HG02571 (cell line): ENCODE data around the gene MCM3AP.

Experiments
- ATAC-seq: cut with Tn5 transposase; IDR thresholded peaks from one replicate; pipeline ENCODE4 v1.9.1; 2021; ENCODE audit warnings: mild to moderate bottlenecking, moderate library complexity; ENCODE audit not compliant: unreplicated experiment

Gene MCM3AP

DNA sequence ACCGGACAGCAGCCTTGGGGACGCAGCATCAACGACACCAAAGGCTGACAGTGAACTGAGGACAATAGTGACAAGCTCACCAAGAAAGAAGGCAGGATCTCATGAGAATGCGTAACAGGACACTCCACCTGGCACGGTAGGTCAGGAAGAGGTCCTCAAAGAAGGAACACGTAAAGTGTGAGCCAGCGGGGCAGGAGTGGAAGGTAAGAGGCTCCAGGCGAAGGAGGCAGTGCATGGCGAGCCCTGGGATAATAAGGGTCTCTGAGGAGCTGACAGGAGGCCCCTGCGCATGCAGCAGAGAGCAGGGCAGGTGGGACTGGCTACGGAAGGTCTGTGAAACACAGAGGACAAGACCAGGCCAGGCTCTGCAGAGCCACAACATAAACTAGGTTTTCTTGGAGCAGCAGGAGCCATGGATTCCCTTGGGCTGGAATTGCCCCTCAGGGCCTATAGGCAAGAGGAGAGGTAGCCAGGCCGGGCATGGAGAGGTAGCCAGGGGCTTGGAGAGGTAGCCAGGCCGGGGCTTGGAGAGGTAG lies 65.1 kb downstream of the MCM3AP start:
- ATAC-seq = no peak

DNA sequence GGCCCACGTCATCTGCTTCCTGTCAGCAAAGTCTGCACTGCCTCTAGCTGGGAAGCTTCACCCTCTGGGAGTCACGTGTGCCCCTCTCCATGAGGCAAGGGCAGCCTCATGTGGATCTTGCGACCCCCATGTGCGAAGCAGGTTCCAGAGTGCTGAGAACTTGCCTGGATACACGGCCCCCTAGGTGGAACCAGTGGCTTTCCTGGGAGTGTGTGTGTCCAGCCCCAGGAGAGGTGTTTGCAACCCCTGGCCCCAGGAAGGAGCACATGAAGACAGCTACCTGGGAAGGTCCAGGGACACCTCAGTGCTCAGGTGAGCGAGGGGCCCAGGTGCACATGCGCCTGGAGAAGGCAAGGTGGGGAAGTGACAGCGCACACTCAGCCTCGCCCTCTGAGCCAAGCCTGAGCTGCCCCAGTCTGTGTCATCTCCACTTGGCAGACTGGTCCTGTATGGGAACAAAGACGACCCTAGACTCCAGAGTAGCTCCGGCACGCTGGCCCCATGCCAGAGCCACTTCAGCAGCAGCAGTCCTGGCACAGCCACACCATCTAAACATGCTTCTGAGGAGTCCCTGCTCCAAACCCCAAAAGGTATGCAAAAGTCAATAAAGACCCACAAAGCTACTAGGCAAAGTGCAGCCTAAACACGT lies 65.7 kb downstream of the MCM3AP start:
- no peak for ATAC-seq

GRCh38 chr21:46218906-46219590 lies 66.4 kb downstream of the MCM3AP start:
- no peak for ATAC-seq

DNA sequence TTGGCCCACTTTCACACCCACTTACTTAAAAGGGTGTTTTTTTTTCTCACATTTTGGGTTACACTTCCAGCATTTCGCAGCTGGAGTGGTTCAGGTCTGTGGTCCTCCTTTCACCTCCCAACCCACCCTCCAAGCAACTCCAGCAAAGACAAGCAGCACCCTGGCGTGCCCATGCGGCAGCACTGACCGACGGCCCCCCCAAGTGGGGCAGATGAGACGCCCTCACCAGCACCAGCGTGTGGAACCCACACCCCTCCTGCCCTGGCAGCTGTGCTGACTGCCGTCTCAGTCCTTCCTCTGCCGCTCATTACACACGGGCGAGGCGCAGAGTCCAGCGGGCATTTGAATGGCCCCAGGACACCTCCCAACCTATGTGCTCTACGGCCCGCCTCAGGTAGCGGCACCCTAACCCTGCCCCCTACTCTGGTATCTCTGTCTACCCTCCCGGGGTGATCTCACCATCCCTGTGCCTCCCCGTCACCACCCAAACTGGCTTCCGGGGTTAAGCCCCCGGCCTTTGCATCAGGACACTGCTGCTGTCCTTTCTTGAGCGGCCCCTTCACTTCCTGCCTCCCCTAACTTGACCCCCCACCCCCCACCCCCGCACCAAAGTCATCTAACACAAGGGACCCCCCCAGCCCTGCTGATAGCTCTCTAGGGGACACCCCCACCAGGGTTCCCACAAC lies 67.8 kb downstream of the MCM3AP start:
- no peak for ATAC-seq

DNA sequence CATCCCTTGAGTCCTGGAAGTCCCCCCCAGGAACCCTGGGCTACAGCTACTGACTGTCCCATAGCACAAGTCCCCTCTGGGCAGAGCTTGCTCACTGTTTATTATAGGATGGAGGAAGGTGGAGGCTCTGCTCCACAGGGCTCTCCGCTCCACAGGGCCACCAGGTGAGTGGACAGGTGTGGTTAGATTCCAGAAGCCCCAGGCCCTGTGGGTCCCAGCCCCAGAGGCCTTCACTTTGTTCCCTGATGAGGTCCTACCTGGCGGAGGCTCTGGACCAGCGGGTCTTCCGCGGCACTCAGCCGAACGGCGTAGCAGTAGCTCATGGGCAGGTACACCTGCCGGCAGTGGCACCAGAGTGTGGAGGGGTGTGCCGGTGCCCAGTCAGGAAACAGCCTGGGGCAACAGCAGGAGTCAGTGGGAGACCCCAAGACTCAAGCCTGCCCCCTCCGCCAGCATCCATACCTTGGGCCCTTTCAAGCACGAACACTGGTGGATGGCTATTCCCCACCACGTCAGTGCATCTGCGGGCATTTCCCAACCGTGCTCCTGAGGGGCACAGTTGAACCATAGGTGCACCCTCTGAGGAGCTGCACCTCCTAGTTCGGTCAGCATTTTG lies 69.2 kb downstream of the MCM3AP start:
- no peak for ATAC-seq

DNA sequence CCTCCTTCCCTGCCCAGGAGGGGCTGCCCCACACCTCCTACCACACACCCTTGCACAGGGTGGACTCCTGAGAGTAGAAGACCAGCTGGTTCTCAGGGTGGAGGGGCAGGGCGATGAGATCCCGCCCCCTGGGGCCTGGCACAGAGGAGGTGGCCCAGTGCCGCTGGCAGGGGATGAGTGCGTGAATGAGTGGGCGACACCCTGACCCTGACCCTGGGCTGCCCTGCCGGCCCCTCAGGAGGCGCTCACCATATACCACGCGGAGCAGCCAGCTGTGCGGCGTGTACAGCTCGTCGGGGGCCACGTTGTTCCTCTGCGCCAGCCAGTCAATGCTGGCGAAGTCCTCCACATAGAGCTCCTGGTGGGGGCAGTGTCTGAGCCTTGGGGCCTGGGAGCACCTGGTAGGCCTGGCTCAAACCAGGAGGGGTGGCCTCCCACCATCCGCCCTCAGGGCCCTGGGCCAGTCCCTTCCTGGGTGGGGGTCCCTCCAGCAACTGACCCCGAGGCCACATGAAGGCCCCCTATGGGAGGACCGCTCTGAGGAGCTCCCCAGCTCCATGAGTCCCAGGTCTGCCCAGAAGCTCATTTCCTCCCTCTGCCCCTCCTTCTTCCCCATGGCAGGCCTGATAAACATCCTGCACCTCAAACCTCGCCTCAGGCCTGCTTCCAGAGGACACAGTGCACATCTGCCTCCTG lies 69.8 kb downstream of the MCM3AP start:
- ATAC-seq = no peak

DNA sequence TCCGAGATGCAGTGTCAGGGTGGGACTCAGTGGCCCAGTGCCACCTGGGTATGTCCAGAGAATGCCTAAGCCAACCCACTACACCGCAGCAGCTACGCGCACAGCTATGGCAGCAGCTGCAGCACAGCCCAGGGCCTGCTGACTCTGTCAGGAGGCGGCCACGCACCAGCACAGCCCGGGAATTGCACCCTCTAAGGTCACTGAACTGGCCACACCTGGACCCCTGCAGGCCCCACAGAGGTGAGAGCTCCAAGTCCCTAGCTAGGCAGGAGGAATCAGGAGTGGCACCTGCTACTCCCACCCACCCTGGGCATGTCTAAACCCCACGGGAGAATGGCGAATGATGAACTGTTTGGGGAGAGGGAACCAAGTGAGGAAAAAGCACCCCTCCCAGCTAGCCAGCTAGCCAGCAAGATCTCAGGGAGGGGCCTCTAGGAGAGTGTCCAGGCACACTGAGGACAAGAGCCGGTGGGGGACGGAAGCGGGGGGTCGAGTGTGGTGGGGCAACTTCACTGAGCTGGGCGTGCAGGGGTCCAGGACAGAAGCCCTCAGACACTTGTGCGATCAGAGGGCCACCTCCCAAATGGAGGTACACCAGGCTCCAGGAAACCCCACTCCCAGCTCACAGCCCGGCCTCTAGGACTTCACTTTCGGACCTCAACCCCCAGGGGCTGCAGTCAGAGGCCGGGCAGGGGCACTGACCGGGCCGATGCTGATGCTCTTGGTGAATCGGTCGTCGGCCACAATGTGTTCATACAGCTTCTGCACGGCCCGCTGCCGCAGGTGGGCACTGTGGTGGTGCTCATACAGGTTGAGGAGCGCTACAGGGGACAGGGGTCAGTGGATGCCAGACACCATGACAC lies 70.7 kb downstream of the MCM3AP start:
- ATAC-seq = no peak

- ATAC-seq = no peak
These were observed 71.7 kb downstream of the MCM3AP start for GRCh38 chr21:46213620-46214286.

- ATAC-seq = no peak
These were observed 72.5 kb downstream of the MCM3AP start for GRCh38 chr21:46212721-46213484.

GRCh38 chr21:46211786-46212720 lies 73.4 kb downstream of the MCM3AP start:
- no peak for ATAC-seq

GRCh38 chr21:46211376-46211775 lies 74.0 kb downstream of the MCM3AP start:
- ATAC-seq = no peak

GRCh38 chr21:46210378-46211136 lies 74.9 kb downstream of the MCM3AP start:
- no peak for ATAC-seq

DNA sequence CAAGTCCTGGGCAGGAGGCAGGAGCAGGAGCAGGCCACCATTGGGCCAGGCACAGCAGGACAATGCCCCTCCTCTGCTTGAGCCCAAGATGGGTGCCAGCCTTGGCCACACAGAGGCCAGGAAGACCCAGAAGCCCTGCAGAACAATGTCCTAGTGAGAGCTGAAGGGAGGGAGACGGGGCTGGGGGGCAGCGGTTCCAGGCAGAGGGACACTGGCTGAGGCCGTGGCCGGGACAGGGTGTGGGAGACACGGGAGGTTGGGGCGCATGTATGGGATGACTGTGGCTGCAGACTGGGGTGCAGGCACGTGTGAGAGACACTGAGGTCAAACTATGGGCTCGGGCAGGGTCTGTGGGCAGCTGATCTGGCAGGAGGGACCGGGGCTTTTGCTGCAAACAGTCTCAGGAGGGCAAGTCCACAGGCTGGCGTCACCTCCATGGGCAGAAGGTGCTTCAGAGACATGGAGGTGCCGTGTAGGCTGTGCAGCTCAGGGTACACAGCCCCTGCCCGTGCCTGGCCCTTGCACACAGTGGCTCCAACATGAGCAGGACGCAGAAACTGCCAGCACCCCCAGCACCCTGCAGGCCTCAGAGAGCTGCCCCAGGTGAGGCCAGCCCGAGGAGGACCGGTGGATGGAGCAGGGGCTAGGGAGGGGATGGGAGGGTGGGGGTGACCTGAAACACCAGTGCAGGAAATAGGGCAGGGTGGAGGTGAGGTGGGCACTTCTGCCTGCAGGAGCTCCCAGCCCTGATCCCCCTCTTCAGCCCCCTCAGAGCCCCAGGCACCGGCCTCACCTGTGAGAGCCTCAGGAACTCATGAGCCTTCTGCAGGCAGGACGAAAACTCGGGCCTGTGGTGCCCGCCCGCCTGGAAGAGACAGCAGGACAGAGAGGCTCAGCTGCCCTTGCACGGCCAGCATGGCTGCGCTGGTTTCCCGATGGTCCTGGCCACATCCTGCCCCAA lies 76.4 kb downstream of the MCM3AP start:
- no peak for ATAC-seq

DNA sequence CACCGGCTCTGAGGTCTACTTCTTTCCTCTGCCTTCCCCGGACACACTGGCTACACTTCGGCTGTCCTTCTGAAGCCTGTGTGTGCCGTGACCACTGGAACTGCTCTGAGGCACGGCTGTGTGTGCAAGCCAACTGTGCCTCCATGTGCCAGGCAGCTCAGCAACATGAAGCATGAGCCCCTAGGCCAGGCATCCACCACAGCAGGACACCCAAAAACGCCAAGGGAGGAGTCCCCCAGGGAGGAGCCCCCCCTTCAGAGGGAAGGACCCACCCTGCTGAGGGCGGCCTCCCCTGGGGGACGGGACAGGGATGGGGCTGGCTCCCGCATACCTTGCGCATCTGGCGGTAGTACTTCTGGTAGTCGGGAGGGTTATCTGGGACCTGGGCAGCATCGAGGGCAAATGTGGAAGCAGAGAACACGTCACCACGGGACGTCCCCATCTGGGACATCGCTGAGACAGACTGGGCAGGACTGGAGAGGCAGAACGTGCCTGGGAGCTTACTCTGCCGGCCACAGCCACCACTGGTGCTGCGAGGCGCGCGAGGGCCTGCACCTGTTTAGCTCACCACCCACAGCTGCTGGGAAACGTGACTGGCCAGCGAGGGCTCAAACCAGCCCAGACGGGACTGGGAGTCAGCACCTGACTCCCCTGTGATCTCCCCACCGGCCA lies 77.4 kb downstream of the MCM3AP start:
- no peak for ATAC-seq
